IMR-90 (cell line): ENCODE results near the gene TNS3. TPM values are rescaled to one million over a fixed set of nuclear protein-coding genes. Genes with fewer than 3 reads are reported as not detected.

Experiments
- ATAC-seq: fragments of 200-7000 bp; cut with Tn5 transposase; 2 replicates; pipeline ENCODE4 v1.9.1; 2020; ENCODE audit warnings: low read depth, mild to moderate bottlenecking, moderate library complexity
- BruUV-seq: library from RNA; stranded (reverse); fragments of 400-500 nt; replicated peaks from 2 replicates; lab custom pipeline; 2021; lab: Mats Ljungman, UMichigan
- CTCF ChIA-PET: fragments of 300-600 bp; formaldehyde crosslinking; extraction: SDS; loops from one replicate; lab custom pipeline; 2021; ENCODE audit warnings: antibody characterized with exemption; lab: Yijun Ruan, JAX
- POLR2A ChIA-PET: fragments of 300-600 bp; sonication (Branson Sonifier 250); formaldehyde crosslinking; loops from one replicate; lab custom pipeline; 2022; ENCODE audit warnings: antibody characterized with exemption; ENCODE audit not compliant: unreplicated experiment; lab: Charles Lee
- DNase-seq: peaks from one replicate; pipeline ENCODE4 v3.0.0; 2013
- H2AFZ ChIP-seq: replicated peaks from 2 replicates; pipeline ENCODE3; 2013; ENCODE audit warnings: low read length, mild to moderate bottlenecking; ENCODE audit not compliant: poor library complexity
- H2AK5ac ChIP-seq: 2 replicates; pipeline ENCODE4 v1.6.1; 2013; ENCODE audit warnings: low read depth, low read length, inconsistent platforms
- H2AK9ac ChIP-seq: replicated peaks from 2 replicates; pipeline ENCODE3; 2013; ENCODE audit warnings: mild to moderate bottlenecking, low read depth, low read length, moderate library complexity; ENCODE audit not compliant: poor library complexity
- H2BK120ac ChIP-seq: 2 replicates; pipeline ENCODE4 v1.6.1; 2013; ENCODE audit warnings: low read depth, low read length, inconsistent platforms
- H2BK15ac ChIP-seq: 3 replicates; pipeline ENCODE4 v1.6.1; 2013; ENCODE audit warnings: low read depth, low read length, inconsistent platforms
- H2BK20ac ChIP-seq: 2 replicates; pipeline ENCODE4 v1.6.1; 2013; ENCODE audit warnings: low read depth, mild to moderate bottlenecking, inconsistent platforms, low read length, moderate library complexity
- H2BK5ac ChIP-seq: 2 replicates; pipeline ENCODE4 v1.6.1; 2013; ENCODE audit warnings: mild to moderate bottlenecking, low read depth, low read length, inconsistent platforms; ENCODE audit not compliant: poor library complexity, severe bottlenecking
- H3K14ac ChIP-seq: replicated peaks from 2 replicates; pipeline ENCODE4 v1.6.1; 2013; ENCODE audit warnings: low read depth, low read length, inconsistent platforms
- H3K18ac ChIP-seq: 2 replicates; pipeline ENCODE4 v1.6.1; 2013; ENCODE audit warnings: low read depth, low read length, control low read depth
- H3K23ac ChIP-seq: 2 replicates; pipeline ENCODE4 v1.6.1; 2013; ENCODE audit warnings: low read depth, low read length, inconsistent platforms
- H3K27ac ChIP-seq: 2 replicates; pipeline ENCODE4 v1.5.1; 2013; ENCODE audit warnings: mild to moderate bottlenecking, control low read depth, low read length; ENCODE audit not compliant: insufficient read depth
- H3K27me3 ChIP-seq: 2 replicates; pipeline ENCODE4 v1.6.1; 2013; ENCODE audit warnings: low read length; ENCODE audit not compliant: control insufficient read depth, insufficient read depth
- H3K36me3 ChIP-seq: 2 replicates; pipeline ENCODE4 v1.6.1; 2013; ENCODE audit warnings: low read length, mixed read lengths; ENCODE audit not compliant: control insufficient read depth, insufficient read depth
- H3K4ac ChIP-seq: 2 replicates; pipeline ENCODE4 v1.6.1; 2013; ENCODE audit warnings: low read depth, low read length, inconsistent platforms
- H3K4me1 ChIP-seq: 2 replicates; pipeline ENCODE4 v1.6.1; 2013; ENCODE audit warnings: low read length, mixed read lengths; ENCODE audit not compliant: control insufficient read depth, insufficient read depth
- H3K4me2 ChIP-seq: 2 replicates; pipeline ENCODE4 v1.6.1; 2013; ENCODE audit warnings: low read depth, mild to moderate bottlenecking, control low read depth, low read length, moderate library complexity
- H3K4me3 ChIP-seq: 2 replicates; pipeline ENCODE4 v1.5.1; 2013; ENCODE audit warnings: low read depth, mild to moderate bottlenecking, control low read depth, low read length, moderate library complexity; ENCODE audit not compliant: insufficient read depth
- H3K56ac ChIP-seq: 2 replicates; pipeline ENCODE4 v1.6.1; 2013; ENCODE audit warnings: low read length, inconsistent platforms; ENCODE audit not compliant: insufficient read depth; ENCODE audit errors: extremely low read depth
- H3K79me1 ChIP-seq, 2 experiments: 2 replicates each; pipeline ENCODE4 v1.6.1; 2013; ENCODE audit warnings: low read length in 2 of 2, inconsistent platforms in 1 of 2, low read depth in 1 of 2
- H3K9ac ChIP-seq: 2 replicates; pipeline ENCODE4 v1.6.1; 2013; ENCODE audit warnings: low read depth, low read length, control low read depth
- H3K9me1 ChIP-seq: 2 replicates; pipeline ENCODE4 v1.6.1; 2013; ENCODE audit warnings: low read length, inconsistent platforms; ENCODE audit not compliant: insufficient read depth
- H3K9me3 ChIP-seq: 2 replicates; pipeline ENCODE4 v1.6.1; 2013; ENCODE audit warnings: low read length; ENCODE audit not compliant: control insufficient read depth, insufficient read depth
- H4K20me1 ChIP-seq: 2 replicates; pipeline ENCODE4 v1.6.1; 2013; ENCODE audit warnings: low read length, inconsistent platforms; ENCODE audit not compliant: insufficient read depth
- H4K5ac ChIP-seq: 2 replicates; pipeline ENCODE4 v1.6.1; 2013; ENCODE audit warnings: mild to moderate bottlenecking, low read depth, low read length, control low read depth
- H4K8ac ChIP-seq, 2 experiments: 2 replicates each; pipeline ENCODE4 v1.6.1; 2013; ENCODE audit warnings: low read depth in 2 of 2, low read length in 2 of 2, control low read depth in 1 of 2, inconsistent platforms in 1 of 2
- H4K91ac ChIP-seq: 2 replicates; pipeline ENCODE4 v1.6.1; 2013; ENCODE audit warnings: low read depth, low read length, inconsistent platforms; ENCODE audit not compliant: insufficient read depth
- BHLHE40 ChIP-seq: fragments of 150-350 bp; IDR thresholded peaks from 2 replicates; pipeline ENCODE4 v1.6.1; 2016; ENCODE audit warnings: mild to moderate bottlenecking, low read depth, low read length
- CEBPB ChIP-seq: IDR thresholded peaks from 2 replicates; pipeline ENCODE4 v1.6.1; 2012; ENCODE audit warnings: low read depth, low read length, improper control_type of control experiment
- CHD1 ChIP-seq: IDR thresholded peaks from 2 replicates; pipeline ENCODE4 v1.6.1; 2012; ENCODE audit warnings: low read depth, low read length, improper control_type of control experiment
- FOS ChIP-seq: fragments of 150-350 bp; IDR thresholded peaks from 2 replicates; pipeline ENCODE4 v1.6.1; 2016; ENCODE audit warnings: low read depth, low read length
- MAFK ChIP-seq: IDR thresholded peaks from 2 replicates; pipeline ENCODE4 v1.6.1; 2012; ENCODE audit warnings: low read depth, low read length, improper control_type of control experiment
- MAZ ChIP-seq: IDR thresholded peaks from 2 replicates; pipeline ENCODE4 v1.6.1; 2012; ENCODE audit warnings: low read depth, mild to moderate bottlenecking, low read length, improper control_type of control experiment, moderate library complexity, borderline replicate concordance
- NFE2L2 ChIP-seq: fragments of 150-350 bp; IDR thresholded peaks from 2 replicates; pipeline ENCODE4 v1.6.1; 2016; ENCODE audit warnings: low read depth, mild to moderate bottlenecking, low read length
- POLR2A ChIP-seq: IDR thresholded peaks from 2 replicates; pipeline ENCODE4 v1.6.1; 2012; ENCODE audit warnings: mild to moderate bottlenecking, low read depth, low read length
- RAD21 ChIP-seq: IDR thresholded peaks from 2 replicates; pipeline ENCODE4 v1.6.1; 2012; ENCODE audit warnings: low read length, improper control_type of control experiment
- RCOR1 ChIP-seq: IDR thresholded peaks from 2 replicates; pipeline ENCODE4 v1.6.1; 2012; ENCODE audit warnings: mild to moderate bottlenecking, low read length, improper control_type of control experiment; ENCODE audit not compliant: insufficient replicate concordance
- RFX5 ChIP-seq: IDR thresholded peaks from 2 replicates; pipeline ENCODE4 v1.8.0; 2012; ENCODE audit warnings: low read depth, mild to moderate bottlenecking, low read length, moderate library complexity
- SMC3 ChIP-seq: fragments of 150-350 bp; IDR thresholded peaks from 2 replicates; pipeline ENCODE4 v1.6.1; 2016; ENCODE audit warnings: low read depth, mild to moderate bottlenecking, antibody characterized with exemption, low read length, moderate library complexity
- WGBS, 2 experiments: methylation state at CpG; one replicate each; pipeline versions ENCODE4 v1.1.5 to v1.1.7; 2013; ENCODE audit warnings: missing lambda C conversion rate in 2 of 2; ENCODE audit not compliant: insufficient read length in 1 of 2; ENCODE audit errors: extremely low coverage in 2 of 2; 5-methylcytosine and 5-hydroxymethylcytosine counted together
- dilution Hi-C: fragments of 300-500 bp; cut with HindIII; formaldehyde crosslinking; loops from one replicate; pipeline ENCODE4 v1.14.3; 2018; ENCODE audit warnings: low sequenced_read_pairs; ENCODE audit not compliant: unreplicated experiment
- in situ Hi-C: fragments of 300-500 bp; cut with MboI; formaldehyde crosslinking; loops from 3 replicates; pipeline ENCODE4 v1.14.3; 2019; ENCODE audit warnings: low sequenced_read_pairs, inconsistent platforms, mixed read lengths
- intact Hi-C: fragments of 100-400 bp; cut with micrococcal nuclease; formaldehyde crosslinking; loops from 2 replicates; pipeline ENCODE4 v1.10.0; 2022
- polyA plus RNA-seq, 3 experiments: library from polyadenylated mRNA; depleted of rRNA; stranded (reverse); fragments of >200 nt; gene quantifications; 2 replicates each; pipeline ENCODE4 v1.2.3, GENCODE V29; 2012; ENCODE audit warnings: low replicate concordance in 1 of 3
- total RNA-seq: library from RNA; depleted of rRNA; stranded (reverse); fragments of >200 nt; gene quantifications from 2 replicates; pipeline ENCODE4 v1.2.3, GENCODE V29; 2012
- TF ChIP-seq, protein P1 (sequence below): conservative IDR thresholded peaks from 2 replicates; pipeline ENCODE4 v1.5.1; 2012; ENCODE audit warnings: mild to moderate bottlenecking, low read depth, low read length, improper control_type of control experiment
- TF ChIP-seq, protein P2 (sequence below): fragments of 150-350 bp; IDR thresholded peaks from 2 replicates; pipeline ENCODE4 v1.6.1; 2016; ENCODE audit warnings: low read depth, mild to moderate bottlenecking, low read length, moderate library complexity, borderline replicate concordance
- TF ChIP-seq, protein P3 (sequence below): fragments of 150-350 bp; IDR thresholded peaks from 2 replicates; pipeline ENCODE4 v1.6.1; 2017; ENCODE audit warnings: mild to moderate bottlenecking, antibody characterized with exemption, low read length, low read depth

Gene TNS3
- total and polyA plus RNA-seq, 2 of the 4 experiments (the other 2 are of a cell fraction) = 64.3 to 79.2 TPM

DNA sequence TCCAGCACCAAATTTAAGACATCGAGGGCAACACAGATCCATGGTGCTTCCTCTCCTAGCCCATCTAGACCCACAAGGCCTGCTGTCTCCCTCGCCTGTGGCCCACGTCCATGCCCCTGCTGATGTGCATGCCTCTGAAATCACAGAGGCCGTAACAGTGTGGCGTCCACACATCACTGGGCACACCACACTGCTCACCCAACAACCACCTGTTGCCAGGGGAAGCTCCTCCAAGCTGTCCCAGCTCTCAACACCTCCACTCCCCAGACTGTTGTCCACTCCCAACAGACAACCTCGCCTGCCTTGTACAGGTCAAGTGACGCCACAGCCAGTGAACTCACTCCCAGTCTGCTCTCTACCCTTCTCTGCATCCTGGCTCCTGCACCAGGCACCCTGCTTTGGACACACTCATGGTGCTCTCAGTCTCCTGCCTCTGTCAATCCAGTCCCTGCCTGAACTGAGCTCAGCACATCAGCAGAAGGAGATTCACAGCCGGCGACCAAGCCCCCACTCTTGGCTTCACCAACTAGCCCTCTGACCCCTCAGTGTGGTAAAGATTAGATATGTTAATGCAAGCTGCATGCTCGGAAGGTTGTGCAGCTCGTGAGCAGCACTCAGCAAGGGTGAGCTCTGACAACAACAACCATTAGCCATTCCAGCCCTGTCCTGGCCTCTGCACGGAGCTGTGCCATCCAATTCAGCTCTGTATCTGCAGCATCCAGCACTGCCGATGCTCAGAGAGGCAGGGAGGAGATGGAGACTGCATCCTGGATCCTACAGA is 197.0 kb downstream of the TNS3 start:
- Histone ChIP-seq H2AK9ac (no peak overlapping the region), H2AK5ac (no peak overlapping the region), H4K20me1 (peaks cover 57% of the 10 kb centered on the region), H3K79me1 (peaks cover 13 to 81% of the 10 kb centered on the region in 2 experiments), H2BK15ac (no peak overlapping the region), H3K56ac (no peak overlapping the region), H3K4me2 (no peak overlapping the region), H2BK5ac (no peak overlapping the region), H3K27me3 (no peaks in the 10 kb centered on the region), H3K4me3 (no peak overlapping the region), H3K4me1 (peaks cover 7% of the 10 kb centered on the region), H3K4ac (no peak overlapping the region), H4K91ac (no peak overlapping the region), H3K23ac (no peak overlapping the region), H4K8ac (no peak overlapping the region), H3K18ac (no peak overlapping the region), H3K36me3 (peaks cover 41% of the 10 kb centered on the region), H2BK120ac (no peak overlapping the region), H3K9me3 (no peaks in the 10 kb centered on the region), H4K5ac (no peak overlapping the region), H3K9me1 (peaks cover 35% of the 10 kb centered on the region), H3K27ac (no peak overlapping the region), H2BK20ac (no peak overlapping the region), H3K9ac (no peak overlapping the region), H3K14ac (0 out of 2 replicates have a peak overlapping the region, but pooled peaks have one; percentile 14), H2AFZ (no peak overlapping the region)
- ChIA-PET POLR2A (no interaction called here), CTCF (no interaction called here)
- BruUV-seq = no TSS peak
- intact Hi-C loops = no loop called here
- no peak for TF ChIP-seq POLR2A
- TF ChIP-seq, protein P1, sequence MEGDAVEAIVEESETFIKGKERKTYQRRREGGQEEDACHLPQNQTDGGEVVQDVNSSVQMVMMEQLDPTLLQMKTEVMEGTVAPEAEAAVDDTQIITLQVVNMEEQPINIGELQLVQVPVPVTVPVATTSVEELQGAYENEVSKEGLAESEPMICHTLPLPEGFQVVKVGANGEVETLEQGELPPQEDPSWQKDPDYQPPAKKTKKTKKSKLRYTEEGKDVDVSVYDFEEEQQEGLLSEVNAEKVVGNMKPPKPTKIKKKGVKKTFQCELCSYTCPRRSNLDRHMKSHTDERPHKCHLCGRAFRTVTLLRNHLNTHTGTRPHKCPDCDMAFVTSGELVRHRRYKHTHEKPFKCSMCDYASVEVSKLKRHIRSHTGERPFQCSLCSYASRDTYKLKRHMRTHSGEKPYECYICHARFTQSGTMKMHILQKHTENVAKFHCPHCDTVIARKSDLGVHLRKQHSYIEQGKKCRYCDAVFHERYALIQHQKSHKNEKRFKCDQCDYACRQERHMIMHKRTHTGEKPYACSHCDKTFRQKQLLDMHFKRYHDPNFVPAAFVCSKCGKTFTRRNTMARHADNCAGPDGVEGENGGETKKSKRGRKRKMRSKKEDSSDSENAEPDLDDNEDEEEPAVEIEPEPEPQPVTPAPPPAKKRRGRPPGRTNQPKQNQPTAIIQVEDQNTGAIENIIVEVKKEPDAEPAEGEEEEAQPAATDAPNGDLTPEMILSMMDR = no peak
- TF ChIP-seq, protein P2, sequence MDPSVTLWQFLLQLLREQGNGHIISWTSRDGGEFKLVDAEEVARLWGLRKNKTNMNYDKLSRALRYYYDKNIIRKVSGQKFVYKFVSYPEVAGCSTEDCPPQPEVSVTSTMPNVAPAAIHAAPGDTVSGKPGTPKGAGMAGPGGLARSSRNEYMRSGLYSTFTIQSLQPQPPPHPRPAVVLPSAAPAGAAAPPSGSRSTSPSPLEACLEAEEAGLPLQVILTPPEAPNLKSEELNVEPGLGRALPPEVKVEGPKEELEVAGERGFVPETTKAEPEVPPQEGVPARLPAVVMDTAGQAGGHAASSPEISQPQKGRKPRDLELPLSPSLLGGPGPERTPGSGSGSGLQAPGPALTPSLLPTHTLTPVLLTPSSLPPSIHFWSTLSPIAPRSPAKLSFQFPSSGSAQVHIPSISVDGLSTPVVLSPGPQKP = no peak
- no peak for TF ChIP-seq MAZ
- TF ChIP-seq CEBPB = no peak
- TF ChIP-seq NFE2L2 = no peak
- no peak for TF ChIP-seq CHD1
- TF ChIP-seq RFX5 = no peak
- no peak for TF ChIP-seq RAD21
- TF ChIP-seq MAFK = no peak
- no peak for TF ChIP-seq SMC3
- TF ChIP-seq BHLHE40 = no peak
- TF ChIP-seq FOS = no peak
- TF ChIP-seq, protein P3, sequence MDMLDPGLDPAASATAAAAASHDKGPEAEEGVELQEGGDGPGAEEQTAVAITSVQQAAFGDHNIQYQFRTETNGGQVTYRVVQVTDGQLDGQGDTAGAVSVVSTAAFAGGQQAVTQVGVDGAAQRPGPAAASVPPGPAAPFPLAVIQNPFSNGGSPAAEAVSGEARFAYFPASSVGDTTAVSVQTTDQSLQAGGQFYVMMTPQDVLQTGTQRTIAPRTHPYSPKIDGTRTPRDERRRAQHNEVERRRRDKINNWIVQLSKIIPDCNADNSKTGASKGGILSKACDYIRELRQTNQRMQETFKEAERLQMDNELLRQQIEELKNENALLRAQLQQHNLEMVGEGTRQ = no peak
- TF ChIP-seq RCOR1 = no peak
- in situ Hi-C loops = no loop called here
- 92% methylated on average over 5 of the region's 13 CpGs; no CpG with 5 or more reads in 1 of the 2 experiments for WGBS, 2 experiments
- dilution Hi-C loops = no loop called here
- DNase-seq (no peak), ATAC-seq (no peak)
